G401.6 (cell line): ENCODE measurements around the gene XRN1.
"Not testable (repeated sequence)": the region's sequence is repeated elsewhere in the genome, so short reads cannot be mapped to it uniquely, and the experiment has no call there.

Experiments
- FAIRE-seq: peaks from 2 replicates; lab custom pipeline; 2012; peaks lifted over from hg19 to GRCh38; lab: Jason Lieb, UNC

The XRN1 gene

GRCh38 chr3:142438096-142438495 lies 9.7 kb downstream of the XRN1 start:
- not testable (repeated sequence) for FAIRE-seq

- peak; percentile 70 for FAIRE-seq
These were observed 10.8 kb downstream of the XRN1 start for GRCh38 chr3:142436951-142437585.

DNA sequence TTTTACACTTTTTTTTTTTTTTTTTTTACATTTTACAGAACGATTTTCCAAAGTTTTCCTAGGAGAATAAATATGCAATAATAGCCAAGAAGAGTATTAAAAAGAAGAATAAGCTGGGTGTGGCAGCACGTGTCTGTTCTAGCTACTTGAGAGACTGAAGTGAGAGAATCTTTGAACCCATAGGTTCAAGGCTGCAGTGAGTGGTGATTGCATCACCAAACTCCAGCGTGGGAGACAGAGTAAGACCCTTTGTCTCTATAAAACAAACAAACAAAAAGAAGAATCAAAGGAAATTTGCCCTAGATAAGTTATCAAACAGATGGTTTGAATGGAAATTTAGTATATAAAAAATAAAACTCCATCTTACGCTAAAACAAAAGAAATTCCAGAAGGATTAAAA lies 13.3 kb downstream of the XRN1 start:
- FAIRE-seq, result no peak

DNA sequence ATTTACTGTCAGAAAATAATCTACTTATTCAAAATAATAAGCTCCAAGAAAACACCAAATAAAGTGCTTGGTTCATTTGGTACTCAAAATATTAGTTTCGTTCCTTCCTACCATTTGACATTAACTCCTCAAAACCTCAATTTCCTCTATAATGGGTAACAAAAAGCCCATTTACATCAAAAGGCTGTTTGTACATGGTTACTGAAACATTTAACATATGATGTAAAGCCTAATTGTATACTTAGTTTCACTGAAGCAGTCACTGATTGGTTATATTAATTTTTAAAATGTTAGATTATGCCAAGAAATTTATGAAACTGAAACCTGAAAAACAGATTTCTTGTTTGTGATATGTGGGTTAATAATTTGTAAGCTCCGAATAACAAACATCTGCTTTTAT lies 14.7 kb downstream of the XRN1 start:
- FAIRE-seq, result no peak

DNA sequence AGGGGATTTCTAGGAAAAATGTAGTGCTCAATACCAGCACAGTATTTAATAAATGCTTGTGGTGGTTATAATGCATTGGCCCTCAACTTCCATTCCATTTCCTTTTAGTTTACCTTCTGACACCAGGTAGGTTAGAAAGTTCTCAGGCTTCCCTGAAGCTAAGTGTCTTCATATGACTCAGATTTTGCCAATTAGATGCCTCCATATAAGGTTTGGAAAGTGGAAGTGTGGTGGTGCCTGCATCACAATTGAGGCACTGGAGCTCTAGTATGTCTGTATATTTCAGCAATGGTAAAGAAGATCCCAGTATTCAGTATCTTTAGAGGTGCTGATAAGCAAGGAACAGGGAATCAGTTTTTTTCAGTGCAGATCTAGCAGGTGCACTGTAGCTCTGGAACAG lies 18.3 kb downstream of the XRN1 start:
- FAIRE-seq, result no peak

DNA sequence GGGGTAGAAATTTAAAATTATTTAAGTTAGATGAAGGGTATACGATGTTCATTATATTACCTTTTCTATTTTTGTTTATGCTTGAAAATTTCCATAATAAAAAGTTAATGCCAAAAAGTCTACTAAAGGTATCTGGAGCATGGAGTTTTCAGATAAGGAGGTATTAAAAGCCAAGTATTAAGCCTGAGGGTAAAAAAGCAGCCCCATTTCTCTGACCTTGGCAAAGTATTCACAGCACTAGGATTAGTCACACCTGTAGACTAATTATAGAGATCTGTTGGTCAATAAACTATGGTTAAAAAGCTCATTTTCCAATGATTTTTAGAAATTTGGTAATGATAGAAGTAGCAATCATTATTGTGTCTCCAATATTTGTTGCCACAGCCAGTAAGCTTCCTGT lies 23.1 kb downstream of the XRN1 start:
- FAIRE-seq, result no peak

- FAIRE-seq, result no peak
These were observed 28.8 kb downstream of the XRN1 start for GRCh38 chr3:142418926-142419592.

- FAIRE-seq, result no peak
These were observed 30.5 kb downstream of the XRN1 start for GRCh38 chr3:142417302-142417701.

GRCh38 chr3:142400537-142400936 lies 47.3 kb downstream of the XRN1 start:
- not testable (repeated sequence) for FAIRE-seq

- FAIRE-seq, result no peak
These were observed 52.8 kb downstream of the XRN1 start for GRCh38 chr3:142394921-142395622.

GRCh38 chr3:142385078-142385477 lies 62.8 kb downstream of the XRN1 start:
- FAIRE-seq, result no peak

GRCh38 chr3:142374687-142375086 lies 73.2 kb downstream of the XRN1 start:
- no peak for FAIRE-seq

GRCh38 chr3:142369576-142369975 lies 78.3 kb downstream of the XRN1 start:
- FAIRE-seq, result not testable (repeated sequence)

DNA sequence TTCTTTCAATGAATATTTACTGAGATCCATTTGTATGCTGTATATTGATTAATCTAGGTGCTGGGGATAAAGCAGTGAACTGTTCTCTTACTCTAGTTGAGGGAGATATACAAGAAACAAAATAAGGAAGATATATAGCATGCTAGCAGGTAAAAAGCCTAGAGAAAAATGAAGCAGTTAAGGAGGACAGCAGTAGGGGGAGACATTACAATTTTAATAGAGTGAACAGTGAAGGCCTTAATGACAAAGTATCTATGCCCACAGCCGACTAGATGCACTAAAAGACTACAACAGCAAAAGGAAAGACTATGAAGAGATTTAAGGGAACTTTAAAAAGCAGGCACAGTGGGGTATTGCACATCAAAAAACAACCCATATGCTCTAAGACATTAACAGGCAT lies 81.4 kb downstream of the XRN1 start:
- FAIRE-seq, result peak; percentile 56

DNA sequence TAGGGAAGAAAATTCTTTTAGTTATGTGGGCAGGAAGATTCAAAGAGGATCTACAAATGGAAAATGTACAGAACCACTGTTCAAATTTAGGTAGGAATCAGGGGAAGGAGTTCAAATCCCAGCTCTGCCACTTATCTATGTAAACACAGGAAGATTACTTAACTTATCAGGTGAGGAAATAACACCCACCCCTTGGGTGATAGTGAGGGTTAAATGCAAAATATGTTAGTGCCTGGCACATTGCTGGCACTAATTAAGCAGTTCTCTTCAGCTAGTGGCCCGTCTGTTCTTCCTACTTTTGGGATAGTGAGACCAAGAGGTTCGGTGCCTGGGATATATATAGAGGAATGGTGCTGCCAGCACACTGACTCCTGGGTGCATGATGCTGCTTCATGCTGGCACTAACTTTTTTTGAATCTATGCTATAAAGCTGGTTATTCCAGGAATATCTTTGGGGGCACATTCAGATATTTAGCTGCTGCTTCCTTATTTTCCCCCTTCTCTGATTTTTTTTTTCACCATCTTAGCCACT lies 83.8 kb downstream of the XRN1 start:
- no peak for FAIRE-seq

DNA sequence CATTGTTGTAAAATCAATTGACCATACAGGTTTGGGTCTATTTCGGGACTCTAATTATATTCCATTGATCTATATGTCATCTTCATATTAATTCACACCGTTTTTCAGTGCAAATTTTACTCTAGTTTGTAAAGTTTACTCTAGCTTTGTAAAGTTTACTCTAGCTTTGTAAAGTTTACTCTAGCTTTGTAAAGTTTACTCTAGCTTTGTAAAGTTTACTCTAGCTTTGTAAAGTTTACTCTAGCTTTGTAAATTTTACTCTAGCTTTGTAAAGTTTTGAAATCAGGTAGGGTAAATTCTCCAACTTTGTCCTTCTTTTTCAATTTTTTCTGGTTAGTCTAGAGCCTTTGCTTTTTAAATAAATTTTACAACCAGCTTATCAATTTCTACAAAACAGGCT lies 84.4 kb downstream of the XRN1 start:
- not testable (repeated sequence) for FAIRE-seq

GRCh38 chr3:142359367-142359766 lies 88.5 kb downstream of the XRN1 start:
- no peak for FAIRE-seq

DNA sequence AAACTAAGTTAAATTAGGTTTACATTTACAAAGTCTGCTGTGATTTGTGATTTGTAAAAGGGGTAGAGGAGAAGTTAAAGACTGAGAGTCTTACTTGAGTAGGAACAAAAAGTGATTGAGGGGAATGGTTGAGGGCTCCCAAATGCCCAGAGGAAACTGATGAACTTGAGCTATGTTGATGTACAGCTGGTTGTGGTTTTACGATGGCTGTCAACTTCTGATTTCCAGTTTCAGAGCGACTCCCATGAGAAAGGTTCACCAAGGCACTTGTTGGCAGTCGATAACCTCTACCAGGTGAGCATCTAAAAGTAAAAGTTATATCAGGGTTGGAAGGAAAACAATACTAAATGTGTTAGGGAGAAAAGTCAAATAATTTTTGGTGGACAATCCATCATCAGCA lies 91.0 kb downstream of the XRN1 start:
- FAIRE-seq, result no peak

DNA sequence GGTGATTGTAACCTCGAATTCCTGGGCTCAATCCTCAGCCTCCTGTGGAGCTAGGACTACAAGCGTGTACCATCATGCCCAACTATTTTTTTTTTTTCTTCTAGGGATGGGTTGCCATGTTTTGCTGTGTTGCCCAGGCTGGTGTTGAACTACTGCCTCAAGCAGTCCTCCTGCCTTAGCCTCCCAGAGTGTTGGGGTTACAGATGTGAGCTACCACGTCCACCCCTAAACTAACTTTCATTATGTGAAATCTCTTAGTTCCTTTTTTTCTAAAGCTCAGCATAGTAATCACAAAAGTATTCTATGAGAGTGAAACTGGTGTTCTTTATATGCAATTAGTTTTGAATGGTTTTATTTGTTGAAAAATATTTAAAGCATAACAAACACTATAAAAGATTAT lies 92.1 kb downstream of the XRN1 start:
- no peak for FAIRE-seq

DNA sequence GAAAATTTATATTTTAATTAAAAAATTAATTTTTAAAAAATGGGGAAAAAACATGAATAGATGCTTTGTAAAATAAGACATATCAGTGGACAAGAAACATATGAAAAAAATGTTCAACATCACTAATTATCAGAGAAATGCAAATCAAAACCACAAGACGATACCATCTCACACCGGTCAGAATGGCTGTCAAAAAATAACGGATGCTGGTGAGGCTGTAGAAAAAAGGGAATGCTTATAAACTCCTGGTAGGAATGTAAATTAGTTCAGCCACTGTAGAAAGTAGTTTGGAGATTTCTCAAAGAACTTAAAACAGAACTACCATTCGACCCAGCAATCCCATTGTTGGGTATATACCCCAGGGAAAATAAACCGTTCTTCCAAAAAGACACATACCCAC lies 93.8 kb downstream of the XRN1 start:
- no peak for FAIRE-seq

DNA sequence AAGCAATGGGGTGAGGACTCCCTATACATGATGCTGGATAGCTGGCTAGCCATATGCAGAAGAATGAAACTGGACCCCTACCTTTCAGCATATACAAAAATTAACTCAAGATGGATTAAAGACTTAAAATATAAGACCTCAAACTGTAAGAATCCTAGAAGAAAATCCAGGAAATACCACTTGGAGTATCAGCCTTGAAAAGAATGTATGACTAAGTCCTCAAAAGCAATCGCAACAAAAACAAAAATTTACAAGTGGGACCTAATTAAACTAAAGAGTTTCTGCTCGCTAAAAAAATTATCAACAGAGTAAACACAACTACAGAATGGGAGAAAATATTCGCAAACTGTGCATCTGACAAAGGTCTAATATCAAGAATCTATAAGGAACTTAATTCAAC lies 94.3 kb downstream of the XRN1 start:
- FAIRE-seq, result no peak

GRCh38 chr3:142352698-142353097 lies 95.1 kb downstream of the XRN1 start:
- FAIRE-seq, result not testable (repeated sequence)

GRCh38 chr3:142348460-142348859 lies 99.4 kb downstream of the XRN1 start:
- FAIRE-seq, result no peak
